HG03039 (cell line): ENCODE data around the gene HIGD1C.
"Not testable (repeated sequence)": the region's sequence is repeated elsewhere in the genome, so short reads cannot be mapped to it uniquely, and the experiment has no call there.

ENCODE experiments used
- ATAC-seq: cut with Tn5 transposase; IDR thresholded peaks from one replicate; pipeline ENCODE4 v1.9.1; 2021; ENCODE audit warnings: mild to moderate bottlenecking, moderate library complexity; ENCODE audit not compliant: unreplicated experiment

HIGD1C gene

DNA sequence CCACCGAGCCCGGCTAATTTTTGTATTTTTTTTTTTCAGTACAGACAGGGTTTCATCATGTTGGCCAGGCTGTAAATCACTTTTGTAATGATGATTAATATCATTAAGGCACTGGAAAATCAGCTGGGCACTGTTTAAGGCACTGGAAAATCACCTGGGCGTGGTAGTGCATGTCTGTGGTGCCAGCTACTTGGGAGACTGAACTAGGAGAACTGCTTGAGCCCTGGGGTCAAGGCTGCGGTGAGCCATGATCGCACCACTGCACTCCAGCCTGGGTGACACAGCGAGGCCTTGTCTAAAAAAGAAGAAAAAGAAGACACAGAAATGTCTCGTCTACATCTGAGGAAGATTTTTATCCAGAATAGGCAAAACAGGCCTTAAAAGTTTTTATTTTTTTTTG lies 61.1 kb downstream of the HIGD1C start:
- no peak for ATAC-seq

- not testable (repeated sequence) for ATAC-seq
Measured at GRCh38 chr12:51014467-51014866, 62.1 kb downstream of the HIGD1C start.

DNA sequence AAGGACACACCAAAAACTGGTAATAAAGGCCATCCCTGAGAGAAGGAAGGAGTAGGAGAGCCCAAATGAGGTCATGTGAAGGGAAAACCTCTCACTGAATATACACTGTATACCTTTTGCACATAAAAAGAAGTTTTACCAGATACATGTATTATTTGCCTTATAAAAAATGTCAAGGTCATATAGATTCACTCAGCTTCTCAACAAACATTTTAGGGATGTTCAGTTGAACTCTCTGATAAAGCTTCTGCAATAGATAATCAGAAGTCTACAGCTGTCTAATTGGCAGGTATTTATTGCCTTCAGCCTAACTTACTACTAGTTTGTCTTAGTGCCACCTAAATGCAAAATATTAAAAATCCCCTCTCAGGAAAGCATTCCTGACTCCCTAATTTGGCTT lies 65.1 kb downstream of the HIGD1C start:
- ATAC-seq: no peak

GRCh38 chr12:51018956-51019355 lies 66.6 kb downstream of the HIGD1C start:
- ATAC-seq: no peak

- no peak for ATAC-seq
Measured at GRCh38 chr12:51019927-51020326, 67.6 kb downstream of the HIGD1C start.
